ENCODE results near the gene KRTAP26-1.

KRTAP26-1 gene

GRCh38 chr21:30271611-30272010 is 48.5 kb downstream of the KRTAP26-1 start:
- TF ChIP-seq, protein P1, sequence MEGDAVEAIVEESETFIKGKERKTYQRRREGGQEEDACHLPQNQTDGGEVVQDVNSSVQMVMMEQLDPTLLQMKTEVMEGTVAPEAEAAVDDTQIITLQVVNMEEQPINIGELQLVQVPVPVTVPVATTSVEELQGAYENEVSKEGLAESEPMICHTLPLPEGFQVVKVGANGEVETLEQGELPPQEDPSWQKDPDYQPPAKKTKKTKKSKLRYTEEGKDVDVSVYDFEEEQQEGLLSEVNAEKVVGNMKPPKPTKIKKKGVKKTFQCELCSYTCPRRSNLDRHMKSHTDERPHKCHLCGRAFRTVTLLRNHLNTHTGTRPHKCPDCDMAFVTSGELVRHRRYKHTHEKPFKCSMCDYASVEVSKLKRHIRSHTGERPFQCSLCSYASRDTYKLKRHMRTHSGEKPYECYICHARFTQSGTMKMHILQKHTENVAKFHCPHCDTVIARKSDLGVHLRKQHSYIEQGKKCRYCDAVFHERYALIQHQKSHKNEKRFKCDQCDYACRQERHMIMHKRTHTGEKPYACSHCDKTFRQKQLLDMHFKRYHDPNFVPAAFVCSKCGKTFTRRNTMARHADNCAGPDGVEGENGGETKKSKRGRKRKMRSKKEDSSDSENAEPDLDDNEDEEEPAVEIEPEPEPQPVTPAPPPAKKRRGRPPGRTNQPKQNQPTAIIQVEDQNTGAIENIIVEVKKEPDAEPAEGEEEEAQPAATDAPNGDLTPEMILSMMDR (IDR thresholded peaks at IDR 0.05; ENCODE audit: extremely low read depth, missing control alignments): no peak
- no peak for DNase-seq (ENCODE audit: low spot score)

- TF ChIP-seq, protein P1 (IDR thresholded peaks at IDR 0.05; ENCODE audit: extremely low read depth, missing control alignments): no peak
These were observed 49.0 kb downstream of the KRTAP26-1 start for GRCh38 chr21:30271156-30271555.

GRCh38 chr21:30269803-30270530 is 50.1 kb downstream of the KRTAP26-1 start:
- DNase-seq (ENCODE audit: low spot score): no peak
- TF ChIP-seq, protein P1 (IDR thresholded peaks at IDR 0.05; ENCODE audit: extremely low read depth, missing control alignments): no peak

More at GRCh38 chr21:30271156-30271555, 49.0 kb downstream of the KRTAP26-1 start:
- DNase-seq (ENCODE audit: low spot score): no peak

Measured in GM20000 (cell line).